Trophoblast cell (in vitro differentiated cells and primary cell): ENCODE results near the gene RNF10.

Source experiments
- DNase-seq, 2 donors: peaks; one replicate each; pipeline ENCODE4 v3.0.0-alpha.2; 2016
- H2AFZ ChIP-seq: 2 replicates; pipeline ENCODE4 v1.6.1; 2013; ENCODE audit warnings: low read length, moderate library complexity, mild to moderate bottlenecking; ENCODE audit not compliant: insufficient read depth, poor library complexity
- H2AK5ac ChIP-seq: 2 replicates; pipeline ENCODE4 v1.6.1; 2013; ENCODE audit warnings: mild to moderate bottlenecking, low read length
- H2BK120ac ChIP-seq: 2 replicates; pipeline ENCODE4 v1.6.1; 2013; ENCODE audit warnings: low read length, mild to moderate bottlenecking, moderate library complexity; ENCODE audit not compliant: insufficient read depth, poor library complexity
- H2BK12ac ChIP-seq: 2 replicates; pipeline ENCODE4 v1.6.1; 2013; ENCODE audit warnings: mild to moderate bottlenecking, low read length, moderate library complexity
- H2BK5ac ChIP-seq: 2 replicates; pipeline ENCODE4 v1.6.1; 2013; ENCODE audit warnings: low read length, low read depth, moderate library complexity, mild to moderate bottlenecking; ENCODE audit not compliant: poor library complexity
- H3K14ac ChIP-seq: 2 replicates; pipeline ENCODE4 v1.6.1; 2013; ENCODE audit warnings: mild to moderate bottlenecking, low read length
- H3K18ac ChIP-seq: 2 replicates; pipeline ENCODE4 v1.6.1; 2013; ENCODE audit warnings: mild to moderate bottlenecking, low read length
- H3K23ac ChIP-seq: 2 replicates; pipeline ENCODE4 v1.6.1; 2013; ENCODE audit warnings: low read length
- H3K27ac ChIP-seq: 2 replicates; pipeline ENCODE4 v1.5.1; 2013; ENCODE audit warnings: low read depth, mild to moderate bottlenecking, inconsistent platforms, low read length, moderate library complexity
- H3K27me3 ChIP-seq: 2 replicates; pipeline ENCODE4 v1.6.1; 2013; ENCODE audit warnings: inconsistent platforms, mild to moderate bottlenecking, low read length, moderate library complexity; ENCODE audit not compliant: insufficient read depth
- H3K36me3 ChIP-seq, 2 experiments: 1 replicate in 1 of 2; 2 replicates in 1 of 2; pipeline ENCODE4 v1.6.1; 2013; ENCODE audit warnings: low read length in 2 of 2, mild to moderate bottlenecking in 2 of 2, moderate library complexity in 1 of 2; ENCODE audit not compliant: insufficient read depth in 2 of 2, control insufficient read depth in 1 of 2
- H3K4ac ChIP-seq: 2 replicates; pipeline ENCODE4 v1.6.1; 2013; ENCODE audit warnings: low read depth, mild to moderate bottlenecking, low read length, moderate library complexity
- H3K4me1 ChIP-seq, 2 experiments: 1 replicate in 1 of 2; 2 replicates in 1 of 2; pipeline ENCODE4 v1.6.1; 2013; ENCODE audit warnings: low read length in 2 of 2, mild to moderate bottlenecking in 2 of 2, moderate library complexity in 1 of 2; ENCODE audit not compliant: insufficient read depth in 2 of 2, control insufficient read depth in 1 of 2
- H3K4me2 ChIP-seq: 2 replicates; pipeline ENCODE4 v1.6.1; 2013; ENCODE audit warnings: inconsistent platforms, mild to moderate bottlenecking, low read length, moderate library complexity
- H3K4me3 ChIP-seq: 2 replicates; pipeline ENCODE4 v1.5.1; 2013; ENCODE audit warnings: mild to moderate bottlenecking, low read depth, low read length, inconsistent platforms
- H3K79me1 ChIP-seq: one replicate; pipeline ENCODE4 v1.6.1; 2013; ENCODE audit warnings: low read length
- H3K79me2 ChIP-seq: 2 replicates; pipeline ENCODE4 v1.6.1; 2013; ENCODE audit warnings: low read length, mild to moderate bottlenecking; ENCODE audit not compliant: control insufficient read depth, insufficient read depth, poor library complexity
- H3K9ac ChIP-seq: 2 replicates; pipeline ENCODE4 v1.6.1; 2013; ENCODE audit warnings: mild to moderate bottlenecking, low read length
- H3K9me3 ChIP-seq: 2 replicates; pipeline ENCODE4 v1.6.1; 2013; ENCODE audit warnings: low read depth, mild to moderate bottlenecking, control low read depth, inconsistent platforms, low read length; ENCODE audit not compliant: insufficient read depth
- H4K12ac ChIP-seq: 2 replicates; pipeline ENCODE4 v1.6.1; 2013; ENCODE audit warnings: low read depth, mild to moderate bottlenecking, low read length, moderate library complexity
- H4K8ac ChIP-seq: 2 replicates; pipeline ENCODE4 v1.6.1; 2013; ENCODE audit warnings: low read depth, mild to moderate bottlenecking, low read length, moderate library complexity
- H4K91ac ChIP-seq: one replicate; pipeline ENCODE4 v1.6.1; 2013; ENCODE audit warnings: low read depth, mild to moderate bottlenecking, low read length, moderate library complexity
- WGBS: extraction: QIAGEN DNeasy Blood & Tissue Kit; methylation state at CpG from one replicate; pipeline ENCODE4 v1.1.7; 2013; ENCODE audit warnings: missing lambda C conversion rate; ENCODE audit not compliant: insufficient read length, insufficient coverage; ENCODE audit errors: extremely low coverage; 5-methylcytosine and 5-hydroxymethylcytosine counted together

The RNF10 gene

DNA sequence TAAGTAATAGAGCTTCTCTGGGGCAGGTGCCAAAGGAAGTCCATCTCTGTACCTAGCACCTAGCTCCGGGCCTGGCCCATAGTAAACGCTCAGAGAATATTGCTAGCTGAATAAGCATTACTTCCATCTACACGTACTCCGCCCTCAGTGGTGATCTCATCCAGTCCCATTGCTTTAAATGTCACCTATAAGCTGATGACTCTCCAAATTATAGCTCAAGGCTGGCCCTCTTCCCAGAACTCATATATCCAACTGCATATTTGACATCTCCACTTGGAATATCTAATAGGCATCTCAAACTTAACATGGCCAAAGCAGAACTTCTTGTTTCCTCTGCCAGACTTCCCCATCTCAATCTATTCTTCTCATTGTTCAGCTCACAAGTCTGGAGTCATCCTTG lies 45.1 kb upstream of the RNF10 start:
- Histone ChIP-seq H3K4me2 (no peak overlapping the region), H3K4ac (no peak overlapping the region), H2BK120ac (no peak overlapping the region), H3K4me3 (no peak overlapping the region), H3K79me2 (no peaks in the 10 kb centered on the region), H3K27me3 (no peaks in the 10 kb centered on the region), H3K36me3 (peaks cover 8% of the 10 kb centered on the region in 2 experiments), H4K12ac (no peak overlapping the region), H3K4me1 (no peaks in the 10 kb centered on the region), H3K79me1 (no peaks in the 10 kb centered on the region), H4K8ac (no peak overlapping the region), H3K27ac (no peak overlapping the region), H3K9ac (no peak overlapping the region), H3K14ac (no peak overlapping the region), H3K18ac (no peak overlapping the region), H3K9me3 (no peaks in the 10 kb centered on the region), H2BK12ac (no peak overlapping the region), H4K91ac (no peak overlapping the region), H2BK5ac (no peak overlapping the region), H3K23ac (no peak overlapping the region), H2AFZ (no peak overlapping the region), H2AK5ac (no peak overlapping the region)
- no CpG with 5 or more reads among the region's 4 CpGs for WGBS
- DNase-seq, result no peak

DNA sequence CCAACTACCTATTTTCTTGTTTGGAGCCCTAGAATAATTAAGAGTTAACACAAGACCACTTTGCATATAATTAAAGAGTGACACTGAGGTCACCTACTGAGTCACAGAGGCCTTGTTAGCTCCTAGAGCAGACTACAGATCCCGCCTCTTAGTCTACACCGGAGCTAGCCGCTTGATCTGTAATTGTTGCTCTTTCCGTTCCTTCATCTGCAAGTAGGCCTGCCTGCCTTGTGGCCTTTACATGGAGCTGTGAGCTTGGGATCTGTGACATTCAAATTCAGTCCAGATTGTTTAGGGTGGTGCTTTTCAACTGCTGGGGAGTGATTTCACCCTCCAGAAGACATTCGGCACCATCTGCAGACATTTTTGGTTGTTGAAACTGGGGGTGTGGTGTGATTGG lies 43.8 kb upstream of the RNF10 start:
- H2BK12ac ChIP-seq, result no peak overlapping the region
- no peak overlapping the region for H3K18ac ChIP-seq
- H3K36me3 ChIP-seq, result peaks cover 8% of the 10 kb centered on the region in 2 experiments
- H3K9ac ChIP-seq, result no peak overlapping the region
- H3K4ac ChIP-seq, result no peak overlapping the region
- H3K4me3 ChIP-seq, result no peak overlapping the region
- peaks cover 2% of the 10 kb centered on the region for H3K79me1 ChIP-seq
- no peak overlapping the region for H2AFZ ChIP-seq
- no peak overlapping the region for H3K14ac ChIP-seq
- H4K91ac ChIP-seq, result no peak overlapping the region
- WGBS, result no CpG with 5 or more reads among the region's 5 CpGs
- no peak for DNase-seq
- H3K23ac ChIP-seq, result no peak overlapping the region
- H2BK5ac ChIP-seq, result no peak overlapping the region
- H2AK5ac ChIP-seq, result no peak overlapping the region
- H2BK120ac ChIP-seq, result no peak overlapping the region
- H3K27ac ChIP-seq, result no peak overlapping the region
- H3K9me3 ChIP-seq, result no peaks in the 10 kb centered on the region
- H3K4me2 ChIP-seq, result no peak overlapping the region
- peaks cover 0 to 4% of the 10 kb centered on the region in 2 experiments for H3K4me1 ChIP-seq
- H3K27me3 ChIP-seq, result no peaks in the 10 kb centered on the region
- H4K12ac ChIP-seq, result no peak overlapping the region
- peaks cover 3% of the 10 kb centered on the region for H3K79me2 ChIP-seq
- no peak overlapping the region for H4K8ac ChIP-seq

DNA sequence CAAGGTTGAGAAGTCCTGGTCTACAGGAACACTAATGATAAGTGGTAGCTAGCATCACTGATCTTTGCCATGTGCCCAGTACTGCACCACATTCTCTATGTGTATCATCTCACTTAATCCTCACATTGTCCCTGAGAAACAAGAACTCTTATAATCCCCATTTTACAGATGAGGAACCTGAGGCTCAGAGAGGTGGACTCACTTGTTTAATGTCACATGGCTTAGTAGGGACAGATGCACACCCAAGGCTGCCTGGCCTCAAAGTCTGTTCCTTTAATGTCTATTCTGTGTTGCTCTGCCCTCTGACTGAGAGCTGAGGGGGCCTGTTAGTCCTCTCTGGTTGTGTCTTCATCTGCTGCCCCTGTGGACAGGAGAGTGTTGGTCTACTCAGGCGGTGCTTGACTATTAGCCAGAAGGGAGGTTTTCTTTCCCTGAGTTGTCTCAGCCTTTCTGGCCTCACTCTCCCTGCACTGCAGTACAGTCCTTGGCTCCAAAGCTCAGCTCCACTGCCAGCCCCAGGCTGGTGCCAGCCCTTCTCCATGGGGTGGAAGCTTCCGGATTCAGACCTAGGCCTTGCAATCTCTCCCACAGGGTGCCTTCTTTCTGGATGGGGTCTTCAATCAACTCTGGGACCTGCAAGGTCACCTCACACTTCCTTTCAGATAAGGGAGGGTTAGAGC lies 43.2 kb upstream of the RNF10 start:
- Histone ChIP-seq H3K79me2 (peaks cover 5% of the 10 kb centered on the region), H3K4me3 (no peak overlapping the region), H3K9ac (no peak overlapping the region), H4K91ac (no peak overlapping the region), H3K4me2 (no peak overlapping the region), H3K18ac (no peak overlapping the region), H4K12ac (no peak overlapping the region), H4K8ac (no peak overlapping the region), H2AK5ac (no peak overlapping the region), H3K36me3 (peaks cover 8% of the 10 kb centered on the region in 2 experiments), H3K14ac (no peak overlapping the region), H2BK12ac (no peak overlapping the region), H3K27ac (no peak overlapping the region), H2BK5ac (no peak overlapping the region), H3K79me1 (peaks cover 5% of the 10 kb centered on the region), H3K9me3 (no peaks in the 10 kb centered on the region), H3K23ac (no peak overlapping the region), H3K4ac (no peak overlapping the region), H2BK120ac (no peak overlapping the region), H2AFZ (no peak overlapping the region), H3K27me3 (no peaks in the 10 kb centered on the region), H3K4me1 (peaks cover 0 to 5% of the 10 kb centered on the region in 2 experiments)
- no peak for DNase-seq
- WGBS, result no CpG with 5 or more reads among the region's 2 CpGs

DNA sequence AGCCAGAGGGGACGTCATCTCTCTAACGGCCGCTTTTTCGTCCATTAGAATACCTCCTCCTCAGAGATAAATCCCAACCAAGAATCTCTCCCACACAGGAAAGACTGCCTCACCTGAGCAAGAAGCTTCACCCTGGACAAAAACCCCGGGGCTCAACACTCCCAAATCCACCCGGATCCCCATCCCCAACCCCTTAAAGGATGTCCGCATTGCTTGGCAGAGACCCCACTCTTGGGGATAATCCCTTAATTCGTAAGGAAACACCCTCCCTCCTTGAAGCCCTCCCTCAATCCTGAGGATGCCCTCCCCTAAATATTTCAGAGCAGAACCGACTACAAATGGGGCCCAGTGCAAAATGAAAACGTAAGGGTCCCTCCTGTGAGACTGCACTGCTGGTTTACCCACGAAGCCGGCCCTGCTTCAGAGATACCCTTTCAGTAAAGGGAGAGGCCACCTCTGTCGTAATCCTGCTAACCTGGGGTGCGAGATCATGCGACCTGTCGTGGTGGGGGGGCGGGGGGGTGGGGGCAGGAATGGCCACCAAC lies 38.9 kb upstream of the RNF10 start:
- Histone ChIP-seq H3K9me3 (no peaks in the 10 kb centered on the region), H3K23ac (no peak overlapping the region), H3K14ac (peak overlapping the region; percentile 81), H3K27ac (peak overlapping the region; percentile 48), H3K18ac (peak overlapping the region; percentile 89), H3K27me3 (no peaks in the 10 kb centered on the region), H3K9ac (peak overlapping the region; percentile 86), H3K79me2 (peaks cover 13% of the 10 kb centered on the region), H3K36me3 (peaks cover 8 to 20% of the 10 kb centered on the region in 2 experiments), H2AK5ac (peak overlapping the region; percentile 85), H2BK5ac (peak overlapping the region; percentile 78), H3K4me1 (peaks cover 2 to 6% of the 10 kb centered on the region in 2 experiments), H3K4me3 (peak overlapping the region; percentile 67), H4K12ac (peak overlapping the region; percentile 77), H3K79me1 (peaks cover 12% of the 10 kb centered on the region), H4K8ac (peak overlapping the region; percentile 75), H3K4ac (peak overlapping the region; percentile 73), H2AFZ (peak overlapping the region; percentile 93), H2BK120ac (peak overlapping the region; percentile 33), H2BK12ac (no peak overlapping the region), H3K4me2 (peak overlapping the region; percentile 92), H4K91ac (peak overlapping the region; percentile 78)
- no peak for DNase-seq
- WGBS, result no CpG with 5 or more reads among the region's 17 CpGs
